HG02852 (cell line): ENCODE data around the gene PXT1.
"Not testable (repeated sequence)": the region's sequence is repeated elsewhere in the genome, so short reads cannot be mapped to it uniquely, and the experiment has no call there.

ENCODE experiments used
- ATAC-seq: cut with Tn5 transposase; IDR thresholded peaks from one replicate; pipeline ENCODE4 v1.9.1; 2021; ENCODE audit warnings: mild to moderate bottlenecking, moderate library complexity; ENCODE audit not compliant: unreplicated experiment

The PXT1 gene, protein sequence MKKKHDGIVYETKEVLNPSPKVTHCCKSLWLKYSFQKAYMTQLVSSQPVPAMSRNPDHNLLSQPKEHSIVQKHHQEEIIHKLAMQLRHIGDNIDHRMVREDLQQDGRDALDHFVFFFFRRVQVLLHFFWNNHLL

DNA sequence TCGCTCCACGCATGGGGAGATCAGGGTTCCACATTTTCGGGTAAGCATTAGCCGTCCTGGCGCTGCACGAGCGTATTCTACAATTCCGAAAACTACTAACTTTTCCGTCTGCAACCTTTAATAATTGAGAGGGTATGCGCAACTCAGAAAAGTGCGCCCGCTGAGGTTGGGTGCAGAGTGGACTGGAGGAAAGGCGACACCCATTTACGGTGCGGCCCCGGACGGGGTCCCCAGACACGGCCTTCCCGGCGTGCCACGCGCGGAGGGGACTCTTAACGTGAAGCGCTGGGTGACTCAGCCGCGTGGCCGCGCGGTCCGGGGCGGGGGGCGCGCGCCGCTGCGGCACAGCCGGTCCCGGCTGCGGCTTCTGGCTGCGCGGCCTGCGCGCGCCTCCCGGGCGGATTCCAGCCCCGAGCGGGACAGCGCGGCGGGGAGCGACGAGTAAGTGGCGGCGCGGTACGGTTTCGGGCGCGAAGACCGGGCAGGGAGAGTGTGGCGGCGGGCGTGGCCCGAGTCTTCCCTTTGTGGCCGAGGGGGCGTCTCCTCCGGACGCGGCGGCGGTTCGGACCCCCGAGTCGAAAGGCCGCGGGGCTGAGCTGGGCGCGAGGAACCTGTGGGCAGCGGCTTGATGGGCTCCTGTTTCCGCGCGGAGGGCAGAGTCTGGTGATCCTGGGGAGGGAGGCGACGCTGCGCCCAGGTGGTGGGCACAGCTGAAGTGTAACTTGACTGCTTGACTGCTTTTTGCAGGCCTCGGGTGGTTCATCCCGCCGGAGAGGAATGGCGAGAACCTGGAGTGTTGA is at the start of gene PXT1, which contains the start of gene KCTD20:
Gene PXT1 (minus strand): TSS at position 184 of the 800 bp plus-strand sequence. CDS start 16,772 bp downstream, outside the sequence.
Gene KCTD20 (plus strand): TSS at position 330 of the 800 bp plus-strand sequence. CDS start 27,098 bp downstream, outside the sequence.
- ATAC-seq: peak; percentile 83

DNA sequence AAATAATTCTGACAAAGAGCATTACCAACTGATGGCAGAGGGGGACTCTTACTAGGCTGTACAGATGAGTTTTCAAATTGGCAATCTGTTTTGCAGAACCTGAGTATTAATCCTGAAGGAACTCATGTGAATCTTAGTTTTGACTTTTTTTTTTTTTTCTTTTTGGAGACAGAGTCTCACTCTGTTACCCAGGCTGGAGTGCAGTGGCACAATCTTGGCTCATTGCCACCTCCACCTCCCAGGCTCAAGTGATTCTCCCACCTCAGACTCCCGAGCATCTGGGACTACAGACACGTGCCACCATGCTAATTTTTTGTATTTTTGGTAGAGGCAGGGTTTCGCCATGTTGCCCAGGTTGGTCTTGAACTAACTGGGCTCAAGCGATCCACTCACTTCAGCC is 49.4 kb upstream of the PXT1 start:
- no peak for ATAC-seq

DNA sequence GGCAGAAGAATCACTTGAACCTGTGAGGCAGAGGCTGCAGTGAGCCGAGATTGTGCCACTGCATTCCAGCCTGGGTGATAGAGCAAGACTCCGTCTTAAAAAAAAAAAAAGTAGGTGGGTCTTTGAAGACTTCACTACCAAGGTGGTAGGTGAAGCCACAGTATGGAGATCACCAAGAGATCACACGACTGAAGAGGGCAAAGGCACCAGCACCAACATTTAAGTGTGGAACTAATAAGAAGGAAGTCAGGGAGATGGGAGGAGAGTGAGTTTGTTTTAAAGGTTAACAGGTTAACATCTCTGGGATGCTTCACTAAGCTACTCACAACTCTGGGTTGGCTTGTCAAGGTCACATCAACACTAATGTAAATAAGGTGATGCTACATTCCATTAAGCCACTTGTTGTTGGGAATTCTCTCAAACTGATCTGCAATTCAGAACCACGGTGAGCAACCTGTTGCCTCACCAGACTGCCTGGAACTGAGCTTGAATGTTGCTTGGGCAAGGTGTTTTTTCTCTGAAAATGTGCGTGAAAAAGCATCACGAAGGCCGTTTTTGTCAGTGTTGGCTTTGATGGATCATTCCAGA is 48.8 kb upstream of the PXT1 start:
- no peak for ATAC-seq

DNA sequence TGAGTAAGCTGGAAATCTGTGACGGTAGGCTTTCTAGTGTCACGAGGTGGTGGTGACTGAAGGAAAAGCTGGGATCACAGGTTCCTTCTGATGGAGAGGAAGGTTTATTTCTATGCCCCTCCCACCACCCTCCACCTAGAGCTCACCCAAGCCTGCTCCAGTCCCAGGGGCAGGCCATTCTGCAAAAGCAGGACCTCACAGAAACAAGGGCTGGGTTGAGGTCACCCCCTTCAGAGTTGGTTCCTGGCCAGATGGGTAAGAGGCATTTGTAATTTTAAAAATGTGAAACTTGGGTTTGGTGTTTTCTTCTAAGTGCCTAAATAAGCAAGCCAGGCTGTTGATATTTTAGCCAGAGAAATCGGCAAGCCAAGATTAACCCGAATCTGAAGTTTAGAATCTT is 46.8 kb upstream of the PXT1 start:
- no peak for ATAC-seq

DNA sequence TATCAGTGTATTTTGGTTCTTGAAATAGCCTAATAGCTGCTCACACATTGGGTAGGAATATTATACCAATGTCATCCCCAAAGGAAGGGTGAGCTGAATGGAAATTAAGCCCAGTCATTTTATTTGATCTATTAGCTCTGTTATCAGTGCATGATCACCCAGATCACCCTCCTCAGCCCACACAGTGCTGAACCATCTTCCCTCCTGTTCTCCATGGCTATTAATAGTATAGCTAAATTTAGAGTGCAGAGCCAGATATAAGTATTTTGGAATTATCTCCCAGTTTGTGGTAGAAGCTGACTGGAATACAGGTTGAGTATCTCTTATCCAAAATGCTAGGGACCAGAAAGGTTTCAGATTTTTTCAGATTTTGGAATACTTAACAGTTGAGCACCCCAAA is 45.6 kb upstream of the PXT1 start:
- no peak for ATAC-seq

DNA sequence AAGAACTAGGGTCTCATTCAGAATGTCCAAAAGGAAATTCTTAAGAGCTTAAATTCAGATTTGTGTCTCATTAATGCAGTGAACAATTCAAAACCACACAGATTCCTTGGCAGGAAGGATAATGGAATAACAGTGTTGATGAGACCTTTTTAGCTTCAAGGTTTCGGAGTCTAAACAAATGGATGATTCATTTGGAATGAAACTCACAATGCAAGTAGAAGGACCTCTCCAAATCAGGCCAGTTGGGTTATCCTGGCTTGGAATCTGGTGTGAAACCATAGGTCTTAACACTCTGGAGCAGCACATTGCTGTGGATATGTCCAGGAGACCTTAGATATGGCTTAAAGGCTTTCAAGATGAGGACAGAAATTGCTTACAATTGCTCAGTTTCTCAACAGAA is 45.0 kb upstream of the PXT1 start:
- ATAC-seq: no peak

DNA sequence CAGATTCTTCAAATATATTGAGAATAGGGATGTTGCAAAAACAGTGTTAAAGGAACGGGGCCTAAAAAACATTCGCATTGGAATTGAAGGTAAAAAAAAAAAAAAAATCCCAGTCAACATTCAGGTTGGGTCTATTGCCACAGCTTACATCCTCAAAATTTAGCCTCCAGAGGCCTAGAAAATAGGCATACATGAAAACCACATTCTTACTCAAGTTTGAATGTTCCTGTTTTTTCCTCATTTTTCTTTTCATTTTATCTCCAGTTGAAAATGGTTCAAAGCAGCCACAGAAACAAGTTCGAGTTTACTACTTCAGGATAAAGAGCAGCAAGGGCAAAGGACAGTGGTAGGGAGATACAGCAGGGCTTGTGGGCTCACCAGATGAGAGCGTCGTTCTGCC is 42.1 kb upstream of the PXT1 start:
- no peak for ATAC-seq

DNA sequence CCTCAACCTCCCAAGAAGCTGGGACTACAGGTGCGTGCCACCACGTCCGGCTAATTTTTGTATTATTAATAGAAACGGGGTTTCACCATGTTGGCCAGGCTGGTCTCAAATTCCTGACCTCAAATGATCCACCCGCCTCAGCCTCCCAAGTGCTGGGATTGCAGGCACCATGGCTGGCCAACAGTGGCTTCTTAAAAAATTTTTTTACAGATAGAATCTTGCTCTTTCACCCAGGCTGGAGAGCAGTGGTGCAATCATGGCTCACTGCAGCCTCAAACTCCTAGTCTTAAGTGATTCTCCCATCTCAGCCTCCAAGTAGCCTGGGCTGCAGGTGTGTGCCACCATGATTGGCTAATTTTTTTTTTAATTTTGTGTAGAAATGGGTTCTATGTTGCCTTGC is 40.7 kb upstream of the PXT1 start:
- not testable (repeated sequence) for ATAC-seq

DNA sequence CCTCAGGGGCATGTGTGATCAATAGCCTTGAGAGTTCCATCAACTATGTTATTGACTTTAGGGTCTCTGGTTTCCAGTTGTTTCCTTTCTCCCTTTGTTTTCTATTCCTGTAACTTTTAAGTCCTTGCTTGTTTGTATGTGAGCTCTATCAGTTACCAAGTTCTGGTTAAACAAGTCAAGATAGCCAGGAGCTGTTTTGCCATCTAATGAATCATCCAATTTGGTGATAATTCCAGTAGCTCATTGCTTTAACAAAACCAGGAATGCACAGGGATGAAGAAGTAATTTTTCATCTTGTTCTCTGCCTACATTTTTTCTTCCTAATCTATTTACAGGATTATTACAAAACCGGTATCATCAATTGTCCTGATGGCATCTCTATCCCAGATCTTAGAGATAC is 36.6 kb upstream of the PXT1 start:
- no peak for ATAC-seq

DNA sequence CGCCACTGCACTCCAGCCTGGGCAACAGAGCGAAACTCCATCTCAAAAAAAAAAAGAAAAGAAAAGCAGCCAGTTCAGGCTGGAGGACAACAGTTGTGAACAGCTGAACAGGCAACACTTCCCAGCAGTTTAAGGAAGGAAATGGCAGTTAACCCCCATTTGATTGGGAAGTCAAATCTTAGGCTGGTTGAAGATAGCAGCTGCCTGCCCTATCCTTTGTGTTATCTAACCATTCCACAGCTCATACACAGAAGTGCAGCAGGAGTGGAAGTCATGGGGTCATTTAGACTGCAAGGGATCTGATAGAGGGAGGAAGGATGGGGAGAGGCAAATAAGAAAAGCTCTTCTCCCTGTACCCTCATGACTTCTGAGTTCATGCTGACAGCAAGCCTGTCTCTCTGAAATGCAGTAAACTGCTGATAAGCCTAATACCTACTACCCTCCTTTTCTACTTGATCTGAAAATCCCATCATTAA is 35.4 kb upstream of the PXT1 start:
- ATAC-seq: no peak

DNA sequence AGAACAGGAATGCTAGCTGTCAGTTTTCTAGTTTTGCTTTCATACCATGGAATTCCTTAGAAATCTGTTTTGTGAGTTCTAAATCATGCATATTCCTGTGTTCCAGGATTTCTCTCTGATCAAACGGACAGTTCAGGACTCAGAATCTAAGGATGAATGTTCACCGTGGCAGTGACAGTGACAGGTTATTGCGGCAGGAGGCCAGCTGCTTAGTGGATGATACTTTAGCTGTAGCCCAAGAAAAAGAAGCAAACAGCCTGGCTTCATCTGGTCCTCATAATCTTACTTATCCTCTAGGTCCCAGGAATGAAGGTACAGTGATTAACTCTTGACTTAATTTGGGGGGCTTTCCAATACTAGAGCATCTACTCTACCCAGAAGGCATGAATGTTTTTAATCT is 27.3 kb upstream of the PXT1 start:
- no peak for ATAC-seq

DNA sequence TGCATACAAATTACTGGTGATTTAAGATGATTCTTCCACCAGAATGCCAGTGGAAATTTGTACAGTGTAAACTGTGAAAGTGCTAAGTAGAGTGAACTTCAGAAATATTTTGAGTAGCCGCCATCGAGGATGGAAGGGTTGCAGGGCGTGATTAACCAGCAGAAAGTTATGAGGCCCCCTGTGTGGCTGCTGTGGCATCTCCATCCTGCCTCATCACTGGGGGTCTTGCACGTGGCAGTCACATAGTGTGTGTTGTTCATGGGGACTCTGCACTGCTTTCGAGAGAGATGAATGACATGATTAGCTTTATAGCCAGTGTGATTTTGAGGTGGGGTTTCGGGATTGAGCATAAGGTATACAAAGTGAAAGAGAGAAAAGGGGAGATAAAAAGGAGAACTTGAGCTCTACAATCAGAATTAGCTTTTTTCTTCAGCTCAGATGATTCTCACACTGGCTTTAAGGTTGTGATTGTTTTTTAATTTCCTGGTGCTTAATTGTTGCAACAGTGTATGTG is 26.6 kb upstream of the PXT1 start:
- no peak for ATAC-seq

DNA sequence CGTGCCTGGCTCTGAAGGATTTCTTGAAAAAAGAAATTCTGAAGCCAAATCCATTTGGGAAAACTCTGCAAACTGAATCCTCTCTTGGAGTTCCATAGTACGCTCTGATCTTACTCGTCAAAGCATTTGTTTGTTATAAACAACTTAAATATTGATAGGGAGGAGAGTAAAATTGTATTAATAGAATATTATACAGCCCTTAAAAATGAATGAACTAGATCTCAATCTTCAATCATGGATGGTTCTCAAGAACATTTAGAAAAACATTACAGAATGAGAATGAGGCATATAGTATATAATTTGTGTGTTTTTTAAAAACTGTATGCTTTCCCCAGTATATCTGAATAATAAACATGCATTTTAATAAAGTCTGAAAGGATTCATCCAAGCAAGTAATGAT is 25.0 kb upstream of the PXT1 start:
- ATAC-seq: no peak

DNA sequence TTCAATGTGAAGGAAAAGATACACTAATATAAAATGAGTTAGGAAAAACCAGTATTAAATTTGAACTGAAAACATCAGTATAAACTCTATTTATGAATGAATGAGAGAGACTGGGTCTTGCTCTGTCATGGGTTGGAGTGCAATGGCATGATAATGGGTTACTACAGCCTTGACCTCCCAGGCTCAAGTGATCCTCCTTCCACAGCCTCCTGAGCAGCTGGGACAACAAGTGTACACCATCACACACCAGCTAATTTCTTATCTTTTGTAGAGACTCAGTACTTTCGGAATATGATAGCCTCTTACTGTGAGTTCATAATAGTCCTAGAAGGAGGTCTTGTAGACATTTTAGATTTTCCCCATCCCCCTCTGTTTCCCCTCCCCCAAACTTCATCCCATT is 21.6 kb upstream of the PXT1 start:
- ATAC-seq: no peak

DNA sequence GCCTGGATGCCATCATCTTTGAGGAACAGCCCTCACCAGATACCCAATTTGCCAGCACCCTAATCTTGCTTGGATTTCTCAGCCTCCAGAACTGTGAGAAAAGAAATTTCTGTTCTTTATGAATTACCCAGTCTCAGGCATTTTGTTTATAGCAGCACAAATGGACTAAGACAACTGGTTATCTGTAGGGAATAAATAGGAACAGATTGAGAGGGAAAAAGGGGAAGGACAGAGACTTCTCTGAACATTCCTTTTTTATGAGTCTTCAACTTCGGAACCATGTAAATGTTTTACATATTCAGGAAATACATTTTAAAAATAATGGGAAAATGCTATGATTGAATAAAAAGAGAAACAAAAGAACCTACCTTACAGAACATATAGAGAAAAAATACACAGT is 21.0 kb upstream of the PXT1 start:
- no peak for ATAC-seq

DNA sequence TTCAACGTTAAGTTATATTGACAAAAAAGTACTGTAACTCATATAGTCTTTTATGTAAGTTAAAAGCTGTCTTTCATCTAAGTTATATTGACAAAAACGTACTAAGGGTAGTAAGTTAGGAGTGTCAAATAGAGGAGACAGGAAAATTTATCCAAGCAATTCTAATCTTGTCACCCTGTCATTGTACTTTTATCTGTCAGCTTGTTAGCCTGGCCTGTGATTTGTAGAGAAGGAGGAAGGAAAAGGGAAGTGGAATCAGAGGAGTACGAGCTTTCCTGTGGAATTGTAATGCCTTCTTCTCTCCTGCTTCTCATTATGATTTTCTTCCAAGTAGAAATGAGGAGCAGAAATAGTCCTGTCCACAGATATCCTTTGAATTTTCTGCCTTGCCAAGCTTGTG is 19.0 kb upstream of the PXT1 start:
- no peak for ATAC-seq

DNA sequence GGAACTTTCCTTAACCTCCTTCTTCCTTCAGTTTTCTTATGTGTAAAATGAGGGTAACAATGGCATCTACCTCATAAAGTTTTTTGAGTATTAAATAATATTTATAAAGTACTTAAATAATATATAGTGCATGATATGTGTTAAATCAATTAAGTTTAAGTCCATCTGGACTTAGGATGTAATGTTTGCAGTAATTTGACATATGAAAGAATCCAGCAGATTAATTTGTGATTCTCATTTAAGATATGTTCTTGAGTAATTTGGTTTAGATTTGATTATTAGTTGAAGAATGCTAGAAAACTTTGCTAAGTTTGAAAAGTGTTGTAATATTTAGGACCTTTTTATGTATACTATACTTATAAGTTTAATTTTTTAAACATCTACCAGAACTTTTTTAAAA is 18.3 kb upstream of the PXT1 start:
- ATAC-seq: no peak

DNA sequence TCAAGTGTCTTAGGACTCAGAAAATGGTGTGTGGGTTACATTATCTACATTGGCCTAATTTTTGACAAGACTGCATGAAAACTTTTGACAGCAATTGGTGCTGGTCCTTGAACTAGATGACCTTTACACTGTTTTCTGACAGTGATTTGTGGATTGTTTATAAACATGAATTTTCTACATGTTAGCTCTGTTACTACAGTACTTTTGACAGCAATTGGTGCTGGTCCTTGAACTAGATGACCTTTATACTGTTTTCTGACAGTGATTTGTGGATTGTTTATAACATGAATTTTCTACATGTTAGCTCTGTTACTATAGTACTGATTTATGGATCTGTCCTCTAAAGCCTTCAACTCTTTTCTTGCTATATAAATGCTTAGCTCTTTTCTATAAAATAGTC is 16.8 kb upstream of the PXT1 start:
- ATAC-seq: no peak

DNA sequence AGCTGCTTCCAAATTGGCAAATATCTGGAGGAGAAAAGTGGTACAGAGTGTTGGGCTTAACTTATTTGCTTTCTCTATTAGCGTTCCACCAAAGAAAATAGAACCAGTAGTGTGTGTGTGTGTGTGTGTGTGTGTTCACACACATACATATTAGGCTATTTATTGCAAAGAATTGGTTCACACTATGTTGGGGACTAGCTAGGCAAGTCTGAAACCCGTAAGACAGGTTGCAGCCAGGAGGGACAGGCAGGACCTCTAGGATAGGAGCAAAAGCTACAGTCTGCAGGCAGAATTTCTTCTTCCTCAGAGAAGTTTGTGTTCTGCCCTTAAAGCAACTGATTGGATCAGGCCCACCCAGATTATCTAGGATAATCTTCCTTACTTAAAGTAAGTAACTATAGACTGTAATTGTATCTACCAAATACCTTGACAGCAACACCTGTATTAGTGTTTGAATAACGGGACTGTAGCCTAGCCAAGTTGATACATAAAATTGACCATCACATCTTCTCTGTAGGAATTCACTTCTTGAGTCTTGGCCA is 12.9 kb upstream of the PXT1 start:
- ATAC-seq: no peak

DNA sequence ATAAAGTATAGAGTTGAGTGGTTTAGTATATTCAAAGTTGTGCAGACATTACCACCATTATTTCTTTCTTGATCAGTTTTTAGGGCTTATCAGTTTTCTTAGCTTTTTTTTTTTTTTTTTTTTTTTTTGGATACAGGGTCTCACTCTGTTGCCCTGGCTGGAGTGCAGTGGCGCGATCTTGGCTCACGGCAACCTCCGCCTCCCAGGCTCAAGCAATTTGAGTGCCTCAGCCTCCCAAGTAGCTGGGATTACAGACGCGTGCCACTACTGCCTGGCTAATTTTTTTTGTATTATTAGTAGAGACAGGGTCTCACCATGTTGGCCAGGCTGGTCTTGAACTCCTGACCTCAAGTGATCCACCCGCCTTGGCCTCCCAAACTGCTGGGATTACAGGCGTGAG is 10.2 kb upstream of the PXT1 start:
- ATAC-seq: not testable (repeated sequence)

DNA sequence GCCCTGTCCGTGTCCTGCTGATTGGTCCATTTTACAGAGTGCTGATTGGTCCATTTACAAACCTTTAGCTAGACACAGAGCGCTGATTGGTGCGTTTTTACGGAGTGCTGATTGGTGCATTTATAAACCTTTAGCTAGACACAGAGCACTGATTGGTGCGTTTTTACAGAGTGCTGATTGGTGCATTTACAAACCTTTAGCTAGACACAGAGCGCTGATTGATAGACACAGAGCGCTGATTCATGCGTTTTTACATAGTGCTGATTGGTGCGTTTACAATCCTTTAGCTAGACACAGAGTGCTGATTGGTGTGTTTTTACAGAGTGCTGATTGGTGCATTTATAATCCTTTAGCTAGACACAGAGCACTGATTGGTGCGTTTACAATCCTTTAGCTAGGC is 6.5 kb upstream of the PXT1 start:
- ATAC-seq: not testable (repeated sequence)

DNA sequence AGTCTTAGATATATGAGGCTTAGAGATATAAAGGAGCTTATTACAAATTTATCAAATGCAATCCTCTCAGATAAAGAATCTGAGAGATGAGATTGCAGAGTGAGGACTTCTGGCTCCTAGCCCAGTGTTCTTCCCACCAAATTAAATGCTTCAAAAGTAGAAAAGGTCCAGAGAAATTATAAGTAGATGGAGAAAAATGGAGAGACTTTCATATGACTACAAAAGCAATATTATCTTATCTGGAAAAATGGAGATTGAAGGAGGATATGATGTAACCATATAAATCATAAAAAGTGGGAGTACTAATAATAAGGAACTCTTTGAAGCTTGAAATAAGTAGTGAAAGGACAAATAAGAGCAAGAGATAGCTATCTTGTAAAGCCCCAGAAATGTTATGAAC is 3.0 kb upstream of the PXT1 start:
- ATAC-seq: no peak
